ENCODE data around the gene SYNGR2.
"Not testable (repeated sequence)": the region's sequence is repeated elsewhere in the genome, so short reads cannot be mapped to it uniquely, and the experiment has no call there.

The SYNGR2 gene

DNA sequence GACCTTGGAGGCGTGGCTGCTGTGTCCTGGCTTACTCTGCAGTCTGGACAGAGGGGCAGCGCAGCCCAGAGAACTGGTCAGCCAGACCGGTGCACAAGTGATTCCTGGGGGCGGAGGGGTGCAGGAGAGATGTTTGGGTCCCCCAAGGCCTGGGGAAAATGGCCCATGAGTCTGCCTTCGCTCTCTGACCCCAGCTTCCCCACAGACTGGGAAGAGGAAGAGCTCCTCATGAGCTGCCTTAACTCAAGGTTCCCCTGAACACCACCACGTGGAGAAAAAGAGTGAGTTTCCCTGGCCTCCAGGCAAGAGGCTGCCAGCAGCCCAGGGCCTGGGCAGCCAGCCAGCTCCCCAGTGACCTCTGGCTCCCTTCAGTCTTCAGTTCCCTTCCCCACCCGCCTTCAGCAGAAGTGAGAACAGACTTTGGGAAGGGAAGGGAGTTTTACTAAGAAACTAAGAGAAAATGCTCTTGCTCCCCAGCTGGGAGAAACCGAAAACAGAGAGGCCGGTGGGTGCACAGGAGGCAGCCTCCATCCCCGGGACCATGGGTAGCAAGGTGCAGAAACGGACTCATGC is 24.1 kb upstream of the SYNGR2 start:
- DNase-seq: peak; percentile 81

DNA sequence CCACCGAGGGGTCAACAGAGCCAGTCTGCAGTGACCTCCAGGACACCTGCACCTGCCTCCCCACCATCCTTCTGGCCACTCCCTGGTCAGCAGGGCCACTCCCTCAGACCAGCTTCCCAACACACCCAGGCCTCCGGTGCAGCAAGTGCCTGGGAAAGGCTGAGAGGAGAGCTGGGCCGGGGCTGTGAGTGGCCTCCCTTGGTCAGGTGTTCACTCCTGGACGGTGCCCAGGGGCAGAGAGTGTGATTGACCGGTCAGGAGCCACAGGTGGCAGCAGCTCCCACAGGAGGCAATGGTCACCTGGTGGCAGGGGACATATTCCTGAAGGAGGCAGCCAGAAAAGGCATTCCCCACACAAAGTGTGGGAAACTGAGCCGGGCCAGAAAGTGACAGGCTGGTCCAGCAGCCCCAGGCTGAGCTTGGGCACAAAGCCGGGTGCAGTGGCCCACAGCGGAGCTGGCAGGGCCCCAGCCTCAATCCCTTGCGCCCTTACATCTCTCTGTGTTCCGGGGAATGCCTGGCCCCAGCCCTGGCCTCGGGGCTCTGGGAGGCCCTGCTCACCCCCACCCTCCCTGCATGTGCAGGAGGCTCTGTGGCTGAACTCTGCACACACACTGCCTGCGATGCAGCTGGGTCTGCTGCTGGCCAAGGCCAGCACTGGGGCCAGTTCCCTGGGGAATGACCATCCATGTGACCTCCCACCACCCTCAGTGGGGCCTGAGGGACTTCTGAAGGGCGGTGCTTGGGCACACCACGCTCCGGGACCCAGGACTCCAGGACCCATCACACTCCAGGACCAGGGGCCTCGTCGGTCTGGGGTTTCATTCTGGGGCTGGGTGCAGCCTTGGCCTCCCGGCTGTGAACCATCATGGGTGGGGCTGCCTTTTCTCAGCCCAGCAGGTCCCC is 23.4 kb upstream of the SYNGR2 start:
- peak; percentile 71 for DNase-seq

DNA sequence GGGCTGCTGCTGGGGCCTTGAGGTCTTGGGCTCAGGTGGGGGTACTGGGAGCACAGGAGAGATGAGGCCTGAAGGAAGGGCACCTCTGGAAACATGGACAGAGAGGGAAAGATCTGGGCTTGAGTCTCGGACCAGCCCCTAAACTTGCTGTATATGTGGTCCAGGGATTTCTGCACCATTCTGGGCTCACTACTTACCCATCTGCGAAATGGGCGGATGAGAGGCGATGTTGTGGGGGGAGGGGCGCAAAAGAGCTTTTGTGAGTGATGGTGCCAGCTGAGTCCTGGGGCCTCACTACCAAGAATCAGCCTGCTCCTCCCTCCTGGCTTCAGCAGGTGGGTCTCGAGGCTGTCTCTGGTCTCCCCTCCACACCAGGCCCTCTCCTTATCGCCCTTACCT is 21.9 kb upstream of the SYNGR2 start:
- no peak for DNase-seq

DNA sequence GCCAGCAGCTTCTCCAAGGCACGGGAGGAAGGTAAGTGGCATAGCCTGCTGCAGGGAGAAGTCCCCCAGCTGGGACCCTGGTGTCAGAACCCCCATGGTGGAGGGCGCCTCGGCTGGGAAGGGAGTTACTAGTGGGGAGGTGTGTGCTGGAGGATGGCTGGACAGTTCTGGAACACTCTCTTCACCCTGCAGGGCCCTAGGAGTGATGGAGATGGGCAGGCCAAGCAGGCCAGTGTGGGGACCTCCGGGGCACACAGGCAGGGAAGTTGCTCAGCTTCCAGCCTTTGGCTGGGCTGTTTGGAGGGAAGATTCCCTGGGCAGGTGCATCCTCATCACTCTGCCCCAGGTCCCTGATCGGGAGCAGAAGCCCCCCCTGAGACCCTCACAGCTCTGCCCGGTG is 21.5 kb upstream of the SYNGR2 start:
- no peak for DNase-seq

DNA sequence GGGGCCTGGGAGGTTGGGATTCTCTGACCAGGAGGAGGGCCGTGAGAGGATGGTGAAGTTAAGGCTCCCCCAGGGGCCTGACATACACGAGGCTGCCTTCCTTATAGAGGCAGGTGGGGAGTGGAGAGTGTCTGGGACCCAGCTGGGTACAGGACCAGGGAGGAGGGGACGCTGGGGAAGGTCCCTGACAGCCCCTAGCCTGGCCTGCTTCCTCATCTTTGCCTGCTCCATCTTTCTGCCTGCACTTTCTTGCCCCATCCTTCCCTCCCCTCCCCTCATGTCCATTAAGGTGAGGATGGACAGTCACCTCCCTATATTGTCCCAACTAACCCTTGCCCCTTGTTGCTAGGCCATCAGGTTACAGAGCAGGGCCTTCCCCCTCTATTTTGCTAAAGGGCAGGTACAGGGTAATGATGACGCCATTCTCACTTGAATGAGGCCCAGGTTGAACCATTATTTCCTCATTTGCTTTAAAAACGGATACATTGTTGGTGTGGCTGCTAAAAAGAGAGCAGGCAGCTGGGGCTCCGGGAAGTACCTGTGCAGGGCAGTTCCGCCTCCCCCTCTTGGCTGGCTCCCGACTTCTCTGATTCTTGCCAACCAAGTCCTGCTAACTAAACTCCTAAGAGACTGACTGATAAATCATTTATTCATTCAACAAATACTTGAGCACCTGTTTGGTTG is 20.9 kb upstream of the SYNGR2 start:
- DNase-seq: no peak

DNA sequence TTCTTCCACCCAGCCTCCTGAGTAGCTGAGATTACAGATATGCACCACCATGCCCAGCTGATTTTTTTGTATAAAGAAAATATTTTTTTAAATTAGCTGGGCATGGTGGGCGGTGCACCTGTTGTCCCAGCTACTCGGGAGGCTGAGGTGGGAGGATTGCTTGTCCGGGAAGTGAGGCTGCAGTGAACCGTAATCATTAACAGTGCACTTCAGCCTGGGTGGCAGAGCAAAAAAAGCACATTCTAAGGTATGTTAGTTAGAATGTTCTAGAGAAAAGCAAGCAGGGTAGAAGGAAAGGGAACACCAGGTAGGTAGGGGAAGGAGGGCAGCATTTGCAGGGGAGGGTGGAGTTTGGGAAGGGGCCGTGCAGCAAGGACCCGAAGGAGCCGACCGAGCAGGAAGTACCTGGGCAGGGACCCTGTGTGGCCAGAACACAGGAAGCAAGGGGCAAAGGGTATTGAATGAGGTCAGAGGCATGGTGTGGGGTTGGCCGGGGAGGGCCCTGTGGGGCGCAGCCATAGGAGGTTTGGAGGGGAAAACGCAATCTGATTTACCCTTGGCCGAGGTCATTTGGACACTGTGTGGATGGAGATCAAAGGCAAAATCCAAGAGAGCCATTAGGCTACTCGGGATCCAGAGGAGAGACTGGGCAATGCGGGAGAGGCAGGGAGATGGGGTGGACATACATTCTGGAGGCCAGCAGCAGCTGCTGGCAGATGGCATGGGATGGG is 19.9 kb upstream of the SYNGR2 start:
- no peak for DNase-seq

DNA sequence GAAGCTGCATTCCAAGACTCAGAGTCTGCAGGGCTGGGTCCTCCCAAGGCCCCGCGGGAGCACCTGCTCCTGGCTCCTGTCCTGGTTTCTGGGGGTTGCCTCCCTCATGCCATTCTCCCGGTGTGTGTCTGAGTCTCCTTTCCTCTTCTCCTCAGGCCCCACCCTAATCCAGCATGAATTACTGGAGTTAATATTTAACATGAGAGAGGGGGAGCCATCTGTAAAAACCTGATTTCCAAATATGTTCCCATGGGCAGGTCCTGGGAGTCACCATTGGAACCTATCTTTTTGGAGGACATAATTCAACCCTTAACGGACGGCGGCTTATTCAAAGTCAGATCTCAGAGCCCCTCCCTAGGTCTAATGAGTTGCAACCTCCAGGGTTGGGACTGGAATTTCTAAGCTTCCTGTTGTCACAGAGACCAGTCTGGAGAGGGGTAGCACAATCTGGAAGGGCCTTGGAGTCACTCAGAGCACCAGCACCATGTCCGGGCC is 16.8 kb upstream of the SYNGR2 start:
- DNase-seq: no peak

DNA sequence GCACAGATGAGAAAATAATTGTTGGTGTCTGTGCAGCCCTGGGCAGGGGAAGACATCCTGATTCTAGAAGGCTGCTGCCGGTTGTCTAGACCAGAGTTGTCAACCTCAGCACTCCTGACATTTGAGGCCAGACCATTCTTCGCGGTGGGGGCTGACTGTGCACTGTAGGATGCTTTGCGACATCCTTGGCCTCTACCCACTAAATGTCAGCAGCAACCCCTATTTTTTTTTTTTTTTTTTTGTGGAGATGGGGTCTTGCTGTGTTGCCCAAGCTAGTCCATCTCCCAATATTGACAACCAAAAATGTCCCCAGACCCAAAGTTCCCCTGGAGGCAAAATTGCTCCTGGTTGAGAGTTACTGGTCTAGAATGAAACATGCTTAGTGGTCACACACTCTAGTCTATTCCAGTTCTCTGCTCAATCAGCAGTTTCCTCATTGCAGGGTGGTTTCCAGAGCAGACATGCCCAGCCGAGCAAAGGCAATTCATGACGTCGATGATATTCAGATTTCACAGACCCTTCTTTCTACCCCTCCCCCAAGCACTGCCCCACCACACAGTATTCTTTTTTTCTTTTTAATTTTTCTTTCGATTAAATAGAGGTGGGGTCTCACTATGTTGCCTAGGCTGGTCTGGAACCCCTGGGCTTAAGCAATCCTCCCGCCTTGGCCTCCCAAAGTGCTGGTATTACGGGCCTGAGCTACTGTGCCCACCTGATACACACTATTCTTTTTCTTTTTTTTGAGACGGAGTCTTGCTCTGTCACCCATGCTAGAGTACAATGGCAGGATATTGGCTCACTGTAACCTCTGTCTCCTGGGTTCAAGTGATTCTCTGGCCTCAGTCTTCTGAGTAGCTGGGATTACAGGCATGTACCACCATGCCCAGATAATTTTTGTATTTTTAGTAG is 13.2 kb upstream of the SYNGR2 start:
- DNase-seq: no peak

DNA sequence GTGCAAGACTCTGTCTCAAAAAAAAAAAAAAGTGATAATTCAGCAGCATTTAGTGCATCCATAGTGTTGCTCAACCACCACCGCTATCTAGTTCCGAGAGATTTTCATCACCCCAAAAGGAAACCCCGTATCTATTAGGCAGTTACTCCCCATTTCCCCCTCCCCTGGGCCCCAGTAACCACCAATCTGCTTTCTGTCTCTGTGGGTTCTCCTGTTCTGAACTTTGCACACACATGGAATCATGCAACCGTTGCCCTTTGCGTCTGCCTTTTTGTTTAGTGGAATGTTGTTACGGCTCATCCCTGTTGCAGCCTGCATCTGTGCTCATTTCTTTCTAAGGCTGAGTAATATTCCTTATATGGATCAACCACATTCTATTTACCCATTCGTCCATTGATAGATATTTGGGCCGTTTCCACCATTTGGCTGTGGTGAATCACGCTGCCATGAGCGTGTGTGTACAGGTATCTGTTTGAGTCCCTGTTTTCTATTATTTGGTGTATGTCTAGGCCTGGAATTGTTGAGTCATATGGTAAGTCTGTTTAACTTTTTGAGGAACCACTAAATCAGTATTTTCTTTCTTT is 8.7 kb upstream of the SYNGR2 start:
- no peak for DNase-seq

DNA sequence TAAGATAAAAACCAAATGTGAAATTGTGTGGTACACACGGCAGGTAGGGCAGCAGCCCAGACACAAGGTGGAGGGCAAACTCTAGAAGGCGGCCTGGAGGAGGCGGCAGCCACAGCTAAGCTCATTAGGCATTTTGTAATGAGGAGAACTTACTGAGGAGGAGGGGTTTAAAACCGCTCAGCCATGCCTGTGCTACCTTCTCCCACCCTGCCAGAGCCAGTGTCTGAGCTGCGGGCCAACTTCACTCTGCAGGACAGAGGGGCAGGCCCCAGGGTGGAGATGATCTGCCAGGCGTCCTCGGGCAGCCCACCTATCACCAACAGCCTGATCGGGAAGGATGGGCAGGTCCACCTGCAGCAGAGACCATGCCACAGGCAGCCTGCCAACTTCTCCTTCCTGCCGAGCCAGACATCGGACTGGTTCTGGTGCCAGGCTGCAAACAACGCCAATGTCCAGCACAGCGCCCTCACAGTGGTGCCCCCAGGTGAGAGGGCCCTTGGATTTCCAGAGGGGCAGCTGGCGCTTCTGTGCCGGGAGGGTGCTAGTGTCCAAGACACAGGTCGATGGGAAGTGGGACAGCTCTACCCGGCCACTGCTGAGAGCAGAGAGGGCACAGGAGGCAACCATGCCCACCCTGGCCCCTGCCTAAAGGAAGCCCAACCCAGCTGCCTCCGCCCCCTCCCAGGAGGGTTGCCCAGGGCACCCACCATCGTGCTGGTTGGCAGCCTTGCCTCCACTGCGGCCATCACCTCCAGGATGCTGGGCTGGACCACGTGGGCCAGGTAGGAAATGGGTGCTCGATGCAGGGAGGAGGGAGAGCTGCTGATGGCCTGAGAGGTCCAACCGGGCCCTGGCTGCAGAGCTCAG is 4.3 kb upstream of the SYNGR2 start:
- DNase-seq: no peak

DNA sequence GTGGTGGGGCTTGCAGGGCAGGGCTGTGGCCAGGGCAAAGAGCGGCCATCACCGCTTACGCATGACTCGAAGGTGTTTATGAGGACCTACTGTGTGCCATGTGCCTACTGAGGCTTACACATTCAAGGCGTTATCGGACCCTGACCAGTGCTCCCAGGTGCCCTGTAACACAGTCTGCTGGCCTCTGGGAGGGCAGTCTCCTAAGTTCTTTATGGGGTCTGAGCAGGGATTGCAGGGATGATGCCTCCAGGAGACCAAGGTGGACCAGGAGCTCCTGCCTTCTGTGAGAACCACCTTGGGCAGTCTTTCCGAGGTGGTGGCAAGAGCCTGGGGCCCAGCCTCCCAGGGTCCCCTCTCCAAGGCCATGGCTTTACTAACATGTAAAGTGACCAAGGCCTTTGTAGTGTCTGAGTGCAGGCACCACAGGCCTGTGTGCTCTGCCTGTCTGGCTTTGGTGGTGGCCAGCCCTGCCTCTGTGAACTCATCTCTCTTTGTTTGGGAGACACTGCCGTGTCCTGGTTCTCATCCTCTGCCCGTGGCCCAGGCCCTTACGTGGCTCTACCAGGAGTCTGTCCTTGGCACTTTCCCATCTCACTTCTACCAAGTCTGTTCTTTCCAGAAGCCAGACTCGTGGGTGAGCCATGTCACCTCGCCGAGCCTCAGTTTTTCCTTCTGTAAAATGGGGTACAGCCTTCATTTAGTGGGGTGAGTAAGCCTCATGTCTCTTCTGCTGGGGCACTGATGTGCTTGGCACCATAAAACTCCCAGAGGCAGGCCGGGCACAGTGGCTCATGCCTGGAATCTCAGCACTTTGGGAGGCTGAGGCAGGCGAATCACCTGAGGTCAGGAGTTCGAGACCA is 3.4 kb upstream of the SYNGR2 start:
- no peak for DNase-seq

DNA sequence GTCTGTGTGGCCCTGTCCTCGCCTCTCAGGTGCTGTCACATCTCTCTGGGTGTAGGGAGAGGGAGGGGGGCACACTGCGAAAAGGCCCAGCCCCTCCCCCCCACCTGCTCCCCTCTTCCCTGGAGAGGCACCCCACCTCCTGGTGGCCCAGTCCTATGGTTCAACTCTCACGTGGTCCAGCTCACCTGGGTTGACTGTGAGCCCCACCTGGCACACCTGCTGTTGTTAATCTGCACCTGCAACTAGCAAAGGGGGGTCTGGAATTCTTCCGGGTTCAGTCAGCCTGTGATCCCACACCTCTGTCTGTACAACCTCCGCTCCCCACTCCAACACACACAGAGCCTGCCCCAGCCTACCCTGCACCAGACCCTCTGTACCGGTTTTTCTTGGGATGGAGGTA is 2.0 kb upstream of the SYNGR2 start:
- no peak for DNase-seq

DNA sequence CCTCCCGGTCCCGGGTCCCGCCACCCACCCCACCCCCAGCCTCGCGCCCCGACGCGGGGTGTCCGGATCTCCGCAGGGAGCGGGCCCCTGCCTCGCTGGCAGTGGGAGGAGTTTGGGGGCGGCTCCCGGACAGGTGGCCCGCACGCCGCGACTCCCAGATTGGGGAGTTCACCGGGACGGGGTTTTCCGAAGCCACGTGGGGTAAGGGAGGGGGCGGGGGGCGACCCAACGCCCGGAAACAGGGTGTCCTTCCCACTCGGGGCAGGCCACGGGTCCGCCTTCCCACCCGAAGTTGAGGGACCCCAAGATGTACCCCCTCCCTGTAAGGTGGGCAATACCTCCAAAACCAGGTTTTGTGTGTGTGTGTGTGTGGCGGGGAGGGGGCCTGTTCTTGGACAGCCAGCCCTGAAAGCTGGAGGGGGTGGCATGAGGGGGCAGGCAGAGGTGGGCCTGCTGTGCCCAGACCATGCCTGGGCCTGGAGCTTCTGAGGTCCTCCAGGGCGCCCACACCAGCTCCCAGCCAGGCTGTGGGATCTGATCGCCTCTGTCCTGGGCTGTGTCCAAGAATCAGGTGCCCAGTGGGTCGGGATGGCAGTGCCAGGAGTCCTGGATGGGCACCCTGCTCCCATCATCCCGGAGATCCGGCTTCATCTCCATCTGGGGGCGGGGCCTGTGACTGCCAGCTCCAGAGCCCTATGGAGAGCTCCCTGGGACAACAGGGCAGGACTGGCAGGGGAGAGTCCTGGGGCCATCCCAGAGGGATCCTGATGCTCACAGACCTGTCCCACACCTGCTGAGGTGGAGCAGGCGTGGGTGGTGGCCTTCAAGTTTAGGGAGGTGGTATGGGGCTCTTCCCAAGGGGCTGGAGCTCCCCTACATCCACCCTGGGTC is 767 bp downstream of the SYNGR2 start:
- DNase-seq: no peak

DNA sequence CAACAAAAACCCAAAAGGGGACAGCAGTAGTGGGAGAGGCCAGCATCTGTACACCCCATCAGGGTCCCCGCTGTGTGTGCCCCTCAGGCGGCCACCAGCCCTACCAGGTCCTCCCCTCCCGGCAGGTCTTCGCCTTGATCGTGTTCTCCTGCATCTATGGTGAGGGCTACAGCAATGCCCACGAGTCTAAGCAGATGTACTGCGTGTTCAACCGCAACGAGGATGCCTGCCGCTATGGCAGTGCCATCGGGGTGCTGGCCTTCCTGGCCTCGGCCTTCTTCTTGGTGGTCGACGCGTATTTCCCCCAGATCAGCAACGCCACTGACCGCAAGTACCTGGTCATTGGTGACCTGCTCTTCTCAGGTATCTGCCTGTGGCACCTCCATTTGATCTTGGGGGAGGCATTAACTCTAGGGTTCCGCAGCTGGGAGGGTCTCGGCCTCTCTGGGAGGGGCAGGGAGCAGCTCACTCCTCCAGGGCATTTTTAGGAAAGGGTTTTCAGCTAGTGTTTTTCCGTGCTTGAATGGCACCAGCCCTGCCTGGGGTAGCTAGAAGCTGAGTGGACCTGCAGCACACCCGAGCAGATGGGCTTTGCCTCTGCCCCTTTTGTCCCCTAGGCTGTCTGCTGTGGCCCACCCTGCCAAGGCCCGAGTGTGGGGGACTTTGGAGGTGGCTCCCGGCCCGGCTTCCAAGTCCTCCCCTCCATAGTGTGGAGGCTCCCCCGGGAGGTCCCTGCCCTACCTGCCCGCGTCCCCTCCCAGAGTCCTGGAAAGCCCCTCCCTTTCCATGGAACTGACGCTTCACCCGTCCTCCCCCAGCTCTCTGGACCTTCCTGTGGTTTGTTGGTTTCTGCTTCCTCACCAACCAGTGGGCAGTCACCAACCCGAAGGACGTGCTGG is 2.6 kb downstream of the SYNGR2 start:
- DNase-seq: no peak

DNA sequence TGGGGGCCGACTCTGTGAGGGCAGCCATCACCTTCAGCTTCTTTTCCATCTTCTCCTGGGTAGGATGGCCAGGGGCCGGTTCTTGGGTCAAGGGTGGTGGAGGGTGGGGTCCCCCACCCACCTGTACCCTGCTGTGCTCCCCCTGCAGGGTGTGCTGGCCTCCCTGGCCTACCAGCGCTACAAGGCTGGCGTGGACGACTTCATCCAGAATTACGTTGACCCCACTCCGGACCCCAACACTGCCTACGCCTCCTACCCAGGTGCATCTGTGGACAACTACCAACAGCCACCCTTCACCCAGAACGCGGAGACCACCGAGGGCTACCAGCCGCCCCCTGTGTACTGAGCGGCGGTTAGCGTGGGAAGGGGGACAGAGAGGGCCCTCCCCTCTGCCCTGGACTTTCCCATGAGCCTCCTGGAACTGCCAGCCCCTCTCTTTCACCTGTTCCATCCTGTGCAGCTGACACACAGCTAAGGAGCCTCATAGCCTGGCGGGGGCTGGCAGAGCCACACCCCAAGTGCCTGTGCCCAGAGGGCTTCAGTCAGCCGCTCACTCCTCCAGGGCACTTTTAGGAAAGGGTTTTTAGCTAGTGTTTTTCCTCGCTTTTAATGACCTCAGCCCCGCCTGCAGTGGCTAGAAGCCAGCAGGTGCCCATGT is 3.3 kb downstream of the SYNGR2 start:
- DNase-seq: not testable (repeated sequence)

DNA sequence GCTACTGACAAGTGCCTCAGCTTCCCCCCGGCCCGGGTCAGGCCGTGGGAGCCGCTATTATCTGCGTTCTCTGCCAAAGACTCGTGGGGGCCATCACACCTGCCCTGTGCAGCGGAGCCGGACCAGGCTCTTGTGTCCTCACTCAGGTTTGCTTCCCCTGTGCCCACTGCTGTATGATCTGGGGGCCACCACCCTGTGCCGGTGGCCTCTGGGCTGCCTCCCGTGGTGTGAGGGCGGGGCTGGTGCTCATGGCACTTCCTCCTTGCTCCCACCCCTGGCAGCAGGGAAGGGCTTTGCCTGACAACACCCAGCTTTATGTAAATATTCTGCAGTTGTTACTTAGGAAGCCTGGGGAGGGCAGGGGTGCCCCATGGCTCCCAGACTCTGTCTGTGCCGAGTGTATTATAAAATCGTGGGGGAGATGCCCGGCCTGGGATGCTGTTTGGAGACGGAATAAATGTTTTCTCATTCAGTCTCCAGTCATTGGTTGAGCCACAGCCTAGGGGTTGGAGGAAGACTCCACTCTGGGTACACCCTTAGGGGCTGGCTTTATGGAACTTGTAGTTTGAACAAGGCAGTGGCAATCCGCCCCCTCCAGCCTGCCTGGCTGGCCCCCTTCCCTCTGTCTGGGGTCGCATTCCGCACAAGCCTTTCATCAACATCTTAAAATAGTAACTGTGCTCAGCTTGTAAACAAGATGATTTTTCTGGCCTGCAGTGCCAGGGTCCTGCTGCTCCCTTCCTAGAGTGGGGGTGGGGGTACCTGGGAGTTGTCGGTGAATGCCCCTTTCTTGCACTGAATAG is 4.1 kb downstream of the SYNGR2 start:
- peak; percentile 39 for DNase-seq

Data from right hindlimb (tissue), 1 donor.